HEK293T (cell line): ENCODE measurements around the gene GAPDHS.

Source experiments
- CTCF ChIA-PET: fragments of 350-600 bp; formaldehyde crosslinking; extraction: SDS; loops from one replicate; lab custom pipeline; 2021; ENCODE audit warnings: antibody characterized with exemption, inconsistent platforms; lab: Yijun Ruan, JAX
- POLR2A ChIA-PET: fragments of 350-600 bp; formaldehyde crosslinking; extraction: SDS; loops from one replicate; lab custom pipeline; 2020; ENCODE audit warnings: antibody characterized with exemption, inconsistent platforms; lab: Yijun Ruan, JAX
- DNase-seq: peaks from one replicate; pipeline ENCODE4 v3.0.0; 2012; ENCODE audit warnings: mixed read lengths; ENCODE audit errors: extremely low spot score
- ARNT ChIP-seq: fragments of 450-650 bp; IDR thresholded peaks from 2 replicates; pipeline ENCODE4 v1.6.1; 2017; ENCODE audit warnings: mild to moderate bottlenecking
- BHLHE40 ChIP-seq: fragments of 450-650 bp; IDR thresholded peaks from 2 replicates; pipeline ENCODE4 v1.6.1; 2016; ENCODE audit warnings: mild to moderate bottlenecking, moderate library complexity, borderline replicate concordance
- CTBP1 ChIP-seq: fragments of 450-650 bp; IDR thresholded peaks from 2 replicates; pipeline ENCODE4 v1.6.1; 2016; ENCODE audit warnings: borderline replicate concordance
- ELF4 ChIP-seq: fragments of 450-650 bp; IDR thresholded peaks from 2 replicates; pipeline ENCODE4 v1.6.1; 2017; ENCODE audit warnings: antibody characterized with exemption
- FOXA1 ChIP-seq: fragments of 450-650 bp; IDR thresholded peaks from 2 replicates; pipeline ENCODE4 v1.6.1; 2016; ENCODE audit warnings: mild to moderate bottlenecking
- FOXK2 ChIP-seq: fragments of 450-650 bp; IDR thresholded peaks from 2 replicates; pipeline ENCODE4 v1.6.1; 2016; ENCODE audit warnings: mild to moderate bottlenecking
- FOXM1 ChIP-seq: fragments of 450-650 bp; IDR thresholded peaks from 2 replicates; pipeline ENCODE4 v1.6.1; 2017; ENCODE audit warnings: mild to moderate bottlenecking, borderline replicate concordance
- HDGF ChIP-seq: fragments of 450-650 bp; IDR thresholded peaks from 2 replicates; pipeline ENCODE4 v1.6.1; 2017; ENCODE audit warnings: antibody characterized with exemption, borderline replicate concordance
- L3MBTL2 ChIP-seq: fragments of 450-650 bp; conservative IDR thresholded peaks from 2 replicates; pipeline ENCODE4 v1.6.1; 2016; ENCODE audit warnings: mild to moderate bottlenecking
- LEF1 ChIP-seq: fragments of 450-650 bp; IDR thresholded peaks from 2 replicates; pipeline ENCODE4 v1.6.1; 2017; ENCODE audit warnings: mild to moderate bottlenecking, borderline replicate concordance
- NFRKB ChIP-seq: fragments of 450-650 bp; IDR thresholded peaks from 2 replicates; pipeline ENCODE4 v1.6.1; 2016; ENCODE audit warnings: mild to moderate bottlenecking, moderate library complexity
- PKNOX1 ChIP-seq: fragments of 450-650 bp; IDR thresholded peaks from 2 replicates; pipeline ENCODE4 v1.6.1; 2016
- SP1 ChIP-seq: fragments of 450-650 bp; IDR thresholded peaks from 2 replicates; pipeline ENCODE4 v1.6.1; 2017
- SUZ12 ChIP-seq: fragments of 450-650 bp; IDR thresholded peaks from 2 replicates; pipeline ENCODE4 v1.6.1; 2016; ENCODE audit warnings: mild to moderate bottlenecking
- TARDBP ChIP-seq: fragments of 450-650 bp; IDR thresholded peaks from 2 replicates; pipeline ENCODE4 v1.6.1; 2016
- ZNF384 ChIP-seq: fragments of 450-650 bp; IDR thresholded peaks from 2 replicates; pipeline ENCODE4 v1.6.1; 2016

Gene GAPDHS

GRCh38 chr19:35512831-35513627, 20.2 kb upstream of the GAPDHS start:
- no peak for TF ChIP-seq LEF1
- TF ChIP-seq TARDBP: no peak
- no peak for TF ChIP-seq ARNT
- TF ChIP-seq FOXA1: no peak
- TF ChIP-seq SUZ12: no peak
- no peak for TF ChIP-seq BHLHE40
- ChIA-PET CTCF (no interaction called here), POLR2A (no interaction called here)
- no peak for DNase-seq

GRCh38 chr19:35513628-35514281, 19.5 kb upstream of the GAPDHS start, which contains the start of gene DMKN:
Gene DMKN (minus strand): TSS chr19:35513649. CDS start chr19:35513475, 174 bp downstream.
- DNase-seq: no peak
- TF ChIP-seq NFRKB: no peak
- no peak for TF ChIP-seq FOXM1
- no peak for TF ChIP-seq CTBP1
- TF ChIP-seq PKNOX1: no peak
- no peak for TF ChIP-seq LEF1
- TF ChIP-seq ARNT: no peak
- no peak for TF ChIP-seq ZNF384
- no peak for TF ChIP-seq FOXK2
- no peak for TF ChIP-seq BHLHE40
- no peak for TF ChIP-seq SUZ12
- TF ChIP-seq TARDBP: no peak
- TF ChIP-seq SP1: no peak
- TF ChIP-seq HDGF: no peak
- no peak for TF ChIP-seq FOXA1
- no peak for TF ChIP-seq ELF4
- TF ChIP-seq L3MBTL2: no peak
- ChIA-PET CTCF (no interaction called here), POLR2A (no interaction called here)

- DNase-seq: no peak
- TF ChIP-seq FOXK2: no peak
- no peak for TF ChIP-seq L3MBTL2
- ChIA-PET CTCF (no interaction called here), POLR2A (no interaction called here)
Measured at GRCh38 chr19:35514282-35514809, 18.9 kb upstream of the GAPDHS start.

DNA sequence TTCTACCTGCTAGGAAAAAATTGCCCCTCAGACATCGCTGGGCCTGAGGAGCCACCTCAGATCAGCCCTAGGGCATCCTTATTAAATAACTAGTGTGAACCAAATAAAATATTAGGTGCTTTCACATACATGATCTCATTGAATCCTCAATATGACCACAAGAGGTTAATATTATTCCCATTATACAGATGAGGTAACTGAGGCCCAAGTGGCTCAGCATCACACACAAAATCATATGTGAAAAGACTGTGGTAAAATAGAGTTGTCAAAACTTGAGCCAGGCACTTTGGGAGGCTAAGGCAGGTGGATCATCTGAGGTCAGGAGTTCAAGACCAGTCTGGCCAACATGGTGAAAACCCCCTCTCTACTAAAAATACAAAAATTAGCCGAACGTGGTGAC, 16.9 kb upstream of the GAPDHS start:
- ChIA-PET CTCF (no interaction called here), POLR2A (no interaction called here)
- no peak for TF ChIP-seq FOXM1
- TF ChIP-seq ELF4: no peak
- no peak for TF ChIP-seq ZNF384
- no peak for TF ChIP-seq L3MBTL2
- TF ChIP-seq PKNOX1: no peak
- no peak for TF ChIP-seq CTBP1

GRCh38 chr19:35517342-35517741, 15.9 kb upstream of the GAPDHS start:
- no peak for DNase-seq
- ChIA-PET CTCF (interaction anchor here (0.6 kb wide), 1 partner anchor 154 kb away, joined by 3 read pairs; no protein-coding TSS in a partner anchor), POLR2A (no interaction called here)
- no peak for TF ChIP-seq ARNT
- no peak for TF ChIP-seq TARDBP
- no peak for TF ChIP-seq HDGF
- TF ChIP-seq LEF1: no peak
- no peak for TF ChIP-seq FOXK2
- no peak for TF ChIP-seq FOXM1
- TF ChIP-seq PKNOX1: no peak
- no peak for TF ChIP-seq L3MBTL2
- TF ChIP-seq BHLHE40: no peak
- TF ChIP-seq NFRKB: no peak
- no peak for TF ChIP-seq CTBP1
- no peak for TF ChIP-seq SUZ12
- TF ChIP-seq ZNF384: no peak
- TF ChIP-seq SP1: no peak
- TF ChIP-seq FOXA1: no peak
- no peak for TF ChIP-seq ELF4

More for the DNA sequence above, 16.9 kb upstream of the GAPDHS start:
- DNase-seq: no peak

DNA sequence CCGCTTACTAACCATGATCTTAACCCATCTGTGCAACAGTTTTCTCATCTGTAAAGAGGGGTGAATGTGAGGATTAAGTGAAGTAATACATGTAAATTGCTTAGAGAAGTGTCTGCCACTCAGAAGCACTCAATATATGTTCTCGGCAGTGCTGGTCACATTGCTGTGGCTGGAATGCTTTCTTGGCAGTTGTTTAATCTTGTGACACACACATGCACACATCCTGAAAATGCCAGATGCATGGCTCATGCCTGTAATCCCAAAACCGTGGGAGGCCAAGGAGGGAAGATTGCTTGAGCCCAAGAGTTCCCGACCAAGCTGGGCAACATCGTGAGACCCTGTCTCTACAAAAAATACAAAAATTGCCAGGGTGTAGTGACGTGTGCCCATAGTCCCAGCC, 14.9 kb upstream of the GAPDHS start:
- no peak for DNase-seq
- CTCF ChIA-PET: no interaction called here
- POLR2A ChIA-PET: interaction anchor here (0.9 kb wide), 2 partner anchors 8 to 24 kb away, joined by 3 to 4 read pairs; no protein-coding TSS in a partner anchor

More for the DNA sequence above, 14.9 kb upstream of the GAPDHS start:
- TF ChIP-seq BHLHE40 (no peak), L3MBTL2 (no peak), LEF1 (no peak), FOXM1 (no peak), SUZ12 (no peak), SP1 (no peak), CTBP1 (no peak), FOXA1 (no peak), NFRKB (no peak), TARDBP (no peak), ZNF384 (no peak), PKNOX1 (no peak), ELF4 (no peak), HDGF (no peak), FOXK2 (no peak), ARNT (no peak)
